Activated B cell treated with CpG ODN at 0.5 μM for 24 hours (primary cell): ENCODE data around the gene HPS4. TPM values are rescaled to one million over a fixed set of nuclear protein-coding genes. Genes with fewer than 3 reads are reported as not detected.

Experiments
- ATAC-seq: fragments of 200-7000 bp; cut with Tn5 transposase; one replicate; pipeline ENCODE4 v1.10.0; 2021; ENCODE audit warnings: low read depth, mild to moderate bottlenecking, moderate library complexity
- CTCF ChIA-PET: fragments of 350-600 bp; sonication (Branson Sonifier 250); formaldehyde crosslinking; loops from one replicate; lab custom pipeline; 2021; ENCODE audit warnings: antibody characterized with exemption; lab: Charles Lee
- POLR2A ChIA-PET: fragments of 350-600 bp; sonication (Branson Sonifier 250); formaldehyde crosslinking; loops from one replicate; lab custom pipeline; 2021; ENCODE audit warnings: antibody characterized with exemption; lab: Charles Lee
- DNase-seq: peaks from one replicate; pipeline ENCODE4 v3.0.0; 2022
- H3K27ac Mint-ChIP-seq: one replicate; pipeline ENCODE4 v1.8.0; 2020; ENCODE audit warnings: mixed read lengths
- H3K27me3 Mint-ChIP-seq: one replicate; pipeline ENCODE4 v1.8.0; 2021; ENCODE audit warnings: mixed read lengths
- H3K36me3 Mint-ChIP-seq: one replicate; pipeline ENCODE4 v1.8.0; 2021; ENCODE audit warnings: low read depth, mixed read lengths
- H3K4me1 Mint-ChIP-seq: one replicate; pipeline ENCODE4 v1.8.0; 2021; ENCODE audit warnings: mixed read lengths
- H3K4me3 Mint-ChIP-seq: one replicate; pipeline ENCODE4 v1.8.0; 2020; ENCODE audit warnings: mild to moderate bottlenecking, mixed read lengths
- H3K9me3 Mint-ChIP-seq: one replicate; pipeline ENCODE4 v1.8.0; 2020; ENCODE audit warnings: mixed read lengths
- intact Hi-C: fragments of 100-400 bp; cut with micrococcal nuclease; formaldehyde crosslinking; loops from one replicate; pipeline ENCODE4 v1.15.1; 2024
- total RNA-seq: library from RNA; stranded (reverse); gene quantifications from 2 replicates; pipeline ENCODE4 v1.2.3, GENCODE V29; 2022
- TF ChIP-seq, protein P1 (sequence below): fragments of 200-600 bp; IDR thresholded peaks from one replicate; pipeline ENCODE4 v1.8.0; 2022; ENCODE audit warnings: antibody characterized with exemption, mild to moderate bottlenecking

HPS4 gene
- total RNA-seq, 1 donor from 2014 or later = 51.6 TPM

DNA sequence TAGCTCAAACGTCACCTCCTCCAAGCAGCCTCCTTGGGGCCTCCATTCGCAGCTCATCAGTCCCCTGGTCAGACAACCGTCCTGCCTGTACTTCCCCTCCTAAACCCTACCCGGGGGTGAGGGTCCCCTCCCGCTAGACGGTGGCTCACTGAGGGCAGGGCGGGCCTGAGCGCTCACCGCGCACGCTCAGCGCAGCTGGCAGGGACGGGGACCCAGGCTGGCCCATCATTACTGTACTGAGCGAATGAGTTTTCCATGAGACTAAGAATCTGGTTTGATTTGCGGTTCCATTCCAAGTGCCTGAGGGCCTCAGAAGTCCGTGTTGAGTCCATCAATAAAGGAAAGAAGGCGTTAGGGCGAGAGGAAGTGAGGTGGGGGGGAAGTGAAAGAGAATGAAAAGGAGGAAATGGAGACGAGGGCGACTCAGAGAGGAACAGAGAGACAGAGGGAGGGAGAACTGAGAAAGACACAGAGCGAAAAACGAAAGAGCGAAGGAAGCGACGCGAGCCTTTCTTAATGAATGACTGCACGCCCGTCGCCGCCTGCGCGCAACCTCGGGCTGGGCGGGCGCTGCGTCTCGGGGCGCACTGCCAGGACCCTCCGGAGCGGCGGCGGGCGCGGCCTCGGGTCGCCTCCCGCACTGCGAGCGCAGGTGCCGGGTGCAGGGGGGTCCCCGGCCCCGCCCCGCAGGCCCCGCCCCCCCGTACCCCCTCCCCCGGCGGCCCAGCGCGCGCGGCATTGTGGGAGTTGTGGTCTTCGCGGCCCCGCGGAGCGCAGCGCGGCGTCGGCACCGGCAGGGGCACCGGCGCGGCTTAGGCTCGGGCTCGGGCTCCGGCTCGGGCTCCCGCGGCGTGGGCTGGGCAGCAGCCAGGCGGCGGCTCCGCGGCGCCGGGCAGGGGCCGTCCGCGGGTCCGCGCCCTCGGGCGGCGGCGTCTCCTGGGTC lies 54.8 kb downstream of the HPS4 start, which contains the start of gene ASPHD2:
TSS of gene ASPHD2 (plus strand) at position 746 of the 943 bp plus-strand sequence. CDS start 4,356 bp downstream, outside the sequence.
- Mint-ChIP-seq H3K4me1 (peaks cover 59% of the 10 kb centered on the region), H3K9me3 (no peaks in the 10 kb centered on the region), H3K27me3 (no peaks in the 10 kb centered on the region), H3K27ac (peak within 1 kb of the TSS; percentile 98), H3K36me3 (peaks cover 21% of the 10 kb centered on the region), H3K4me3 (peak within 1 kb of the TSS; percentile 92)
- ATAC-seq = peak; percentile 82
- POLR2A ChIA-PET = interaction anchor here (0.6 to 1.3 kb wide), 5 partner anchors 10 to 244 kb away, joined by 3 to 7 read pairs (median 4); partner anchors contain the start of genes HPS4 and SRRD
- DNase-seq = peak; percentile 83
- TF ChIP-seq, protein P1, sequence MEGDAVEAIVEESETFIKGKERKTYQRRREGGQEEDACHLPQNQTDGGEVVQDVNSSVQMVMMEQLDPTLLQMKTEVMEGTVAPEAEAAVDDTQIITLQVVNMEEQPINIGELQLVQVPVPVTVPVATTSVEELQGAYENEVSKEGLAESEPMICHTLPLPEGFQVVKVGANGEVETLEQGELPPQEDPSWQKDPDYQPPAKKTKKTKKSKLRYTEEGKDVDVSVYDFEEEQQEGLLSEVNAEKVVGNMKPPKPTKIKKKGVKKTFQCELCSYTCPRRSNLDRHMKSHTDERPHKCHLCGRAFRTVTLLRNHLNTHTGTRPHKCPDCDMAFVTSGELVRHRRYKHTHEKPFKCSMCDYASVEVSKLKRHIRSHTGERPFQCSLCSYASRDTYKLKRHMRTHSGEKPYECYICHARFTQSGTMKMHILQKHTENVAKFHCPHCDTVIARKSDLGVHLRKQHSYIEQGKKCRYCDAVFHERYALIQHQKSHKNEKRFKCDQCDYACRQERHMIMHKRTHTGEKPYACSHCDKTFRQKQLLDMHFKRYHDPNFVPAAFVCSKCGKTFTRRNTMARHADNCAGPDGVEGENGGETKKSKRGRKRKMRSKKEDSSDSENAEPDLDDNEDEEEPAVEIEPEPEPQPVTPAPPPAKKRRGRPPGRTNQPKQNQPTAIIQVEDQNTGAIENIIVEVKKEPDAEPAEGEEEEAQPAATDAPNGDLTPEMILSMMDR = no peak
- CTCF ChIA-PET = interaction anchor here (3.8 kb wide), 1 partner anchor 33 kb away, joined by 21 read pairs; no protein-coding TSS in a partner anchor
- intact Hi-C loops = loop anchor here (1.0 to 10.0 kb wide), 7 partner anchors 34 to 1490 kb away; partner anchors contain the start of genes GRK3, HPS4, PITPNB and SRRD

DNA sequence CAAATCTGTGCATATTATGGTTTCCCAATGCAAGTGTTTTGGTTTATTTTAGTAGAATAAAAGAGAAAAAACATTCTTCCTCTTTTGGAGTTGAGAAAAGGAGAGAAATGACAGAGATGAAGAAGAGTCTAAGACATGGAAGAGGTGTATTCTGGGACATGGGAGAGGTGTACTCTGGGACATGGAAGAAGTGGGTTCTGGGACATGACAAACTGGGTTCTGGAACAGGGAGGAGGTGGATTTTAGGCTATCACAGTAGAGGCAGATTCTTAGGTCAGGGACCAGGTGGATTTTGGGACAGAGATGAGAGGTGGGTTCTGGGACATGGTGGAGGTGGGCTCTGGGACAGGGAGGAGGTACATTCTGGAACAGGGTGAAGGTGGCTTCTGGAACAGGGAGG lies 56.7 kb downstream of the HPS4 start:
- no peak for ATAC-seq
- TF ChIP-seq, protein P1 = no peak
- ChIA-PET POLR2A (no interaction called here), CTCF (no interaction called here)
- H3K27ac Mint-ChIP-seq = peak overlapping the region; percentile 73
- H3K4me1 Mint-ChIP-seq = peaks cover 41% of the 10 kb centered on the region
- no peak for DNase-seq
- H3K4me3 Mint-ChIP-seq = peak overlapping the region; percentile 40
- peaks cover 2% of the 10 kb centered on the region for H3K9me3 Mint-ChIP-seq
- intact Hi-C loops = loop anchor here (5.0 to 10.0 kb wide), 2 partner anchors 35 to 862 kb away; partner anchors contain the start of gene GRK3
- H3K36me3 Mint-ChIP-seq = peaks cover 11% of the 10 kb centered on the region
- H3K27me3 Mint-ChIP-seq = no peaks in the 10 kb centered on the region

DNA sequence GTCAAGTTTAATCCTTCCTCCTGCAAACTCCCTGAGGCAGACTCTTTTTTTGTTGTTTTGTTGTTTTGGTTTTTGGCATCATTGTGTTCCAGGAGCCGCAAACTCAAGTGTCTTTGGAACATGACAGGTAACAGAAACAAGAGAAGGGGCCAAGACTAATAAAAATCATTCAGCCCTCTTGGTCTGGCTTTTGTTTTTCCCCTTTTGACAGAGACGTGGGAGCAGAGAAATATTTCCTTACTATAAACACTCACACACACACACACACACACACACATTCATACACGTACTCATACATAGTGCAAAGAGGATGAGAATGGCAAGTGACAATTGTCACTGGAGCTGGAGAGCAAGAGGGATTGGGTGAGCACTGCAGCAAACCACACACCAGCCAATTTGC lies 65.0 kb downstream of the HPS4 start:
- POLR2A ChIA-PET = interaction anchor here (0.8 kb wide), 1 partner anchor 10 kb away, joined by 4 read pairs; no protein-coding TSS in a partner anchor

DNA sequence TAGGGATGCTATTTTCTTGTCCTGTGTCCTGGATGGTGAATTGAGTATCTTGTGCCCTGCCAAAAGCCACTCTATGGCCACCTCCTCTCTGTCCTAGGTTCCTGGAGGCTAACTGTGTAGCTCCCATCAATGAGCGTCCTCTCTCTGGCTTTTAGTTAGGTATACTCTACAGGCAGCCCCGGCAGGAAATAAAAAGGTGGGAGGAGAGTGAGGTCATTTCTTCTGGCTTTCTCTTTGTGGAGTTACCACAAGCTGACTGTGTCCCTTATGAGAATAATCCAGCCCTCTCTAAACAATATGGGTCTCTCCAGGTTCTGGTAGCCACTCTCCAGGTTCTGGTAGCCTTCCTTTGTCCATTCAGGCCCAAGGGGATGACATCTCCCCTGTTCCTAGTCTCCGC lies 66.2 kb downstream of the HPS4 start:
- ChIA-PET POLR2A (no interaction called here), CTCF (no interaction called here)
- Mint-ChIP-seq H3K4me3 (no peak overlapping the region), H3K9me3 (no peaks in the 10 kb centered on the region), H3K27me3 (peaks cover 26% of the 10 kb centered on the region), H3K4me1 (no peaks in the 10 kb centered on the region), H3K27ac (no peak overlapping the region), H3K36me3 (no peaks in the 10 kb centered on the region)
- TF ChIP-seq, protein P1 = no peak
- no peak for DNase-seq
- intact Hi-C loops = no loop called here
- no peak for ATAC-seq

More for the DNA sequence above, 65.0 kb downstream of the HPS4 start:
- DNase-seq = no peak
- peaks cover 2% of the 10 kb centered on the region for H3K9me3 Mint-ChIP-seq
- H3K36me3 Mint-ChIP-seq = no peaks in the 10 kb centered on the region
- CTCF ChIA-PET = no interaction called here
- H3K4me3 Mint-ChIP-seq = no peak overlapping the region
- H3K4me1 Mint-ChIP-seq = no peaks in the 10 kb centered on the region
- intact Hi-C loops = no loop called here
- TF ChIP-seq, protein P1 = no peak
- ATAC-seq = no peak
- H3K27me3 Mint-ChIP-seq = peaks cover 26% of the 10 kb centered on the region
- no peak overlapping the region for H3K27ac Mint-ChIP-seq
